Activated CD8-positive, alpha-beta memory T cell treated with anti-CD3 and anti-CD28 coated beads for 24 hours (primary cell): ENCODE results near the gene ZYG11B.
"Not testable (repeated sequence)": the region's sequence is repeated elsewhere in the genome, so short reads cannot be mapped to it uniquely, and the experiment has no call there.

Experiments used
- DNase-seq: peaks from one replicate; pipeline ENCODE4 v3.0.0-alpha.2; 2020

The ZYG11B gene

GRCh38 chr1:52856026-52856425 is 129.8 kb downstream of the ZYG11B start:
- DNase-seq = no peak

- no peak for DNase-seq
Observed at GRCh38 chr1:52857443-52857842, 131.2 kb downstream of the ZYG11B start.

GRCh38 chr1:52862666-52863458 is 136.6 kb downstream of the ZYG11B start:
- DNase-seq = no peak

GRCh38 chr1:52867087-52867863 is 141.0 kb downstream of the ZYG11B start:
- no peak for DNase-seq

GRCh38 chr1:52869727-52870126 is 143.5 kb downstream of the ZYG11B start:
- DNase-seq = not testable (repeated sequence)

GRCh38 chr1:52876843-52877242 is 150.6 kb downstream of the ZYG11B start:
- DNase-seq = no peak
